GM21367 (cell line): Measurements from ENCODE around the gene NPNT.
A peak's percentile ranks its signal among the peaks of the same experiment; 100 is the strongest.

Experiments used
- ATAC-seq: cut with Tn5 transposase; IDR thresholded peaks from one replicate; pipeline ENCODE4 v1.9.1; 2021; ENCODE audit not compliant: unreplicated experiment

NPNT gene

DNA sequence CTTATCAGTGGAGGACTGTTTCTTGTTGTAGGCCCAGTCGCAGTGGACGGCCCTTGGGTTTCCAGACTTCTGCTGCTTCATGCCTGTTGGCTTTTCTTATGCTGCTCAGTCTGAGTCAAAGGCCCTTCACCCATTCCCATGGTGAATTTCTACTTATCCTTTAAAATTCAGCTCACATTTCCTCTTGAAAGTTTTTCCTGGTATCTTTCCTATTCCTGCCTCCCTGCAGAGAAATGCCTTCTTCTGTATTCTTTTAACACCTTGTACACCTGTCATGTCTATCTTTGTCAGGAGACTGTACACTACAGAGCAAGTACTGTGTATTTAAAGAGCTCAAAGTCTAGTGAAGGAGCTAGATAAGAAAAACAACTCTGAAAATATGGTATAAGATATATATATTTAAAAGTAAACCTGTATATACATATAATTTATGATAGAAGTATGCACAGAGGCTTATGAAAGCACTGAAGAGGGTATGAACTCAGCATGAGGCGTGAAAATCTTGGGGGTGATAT lies 22.0 kb downstream of the NPNT start:
- ATAC-seq: no peak

DNA sequence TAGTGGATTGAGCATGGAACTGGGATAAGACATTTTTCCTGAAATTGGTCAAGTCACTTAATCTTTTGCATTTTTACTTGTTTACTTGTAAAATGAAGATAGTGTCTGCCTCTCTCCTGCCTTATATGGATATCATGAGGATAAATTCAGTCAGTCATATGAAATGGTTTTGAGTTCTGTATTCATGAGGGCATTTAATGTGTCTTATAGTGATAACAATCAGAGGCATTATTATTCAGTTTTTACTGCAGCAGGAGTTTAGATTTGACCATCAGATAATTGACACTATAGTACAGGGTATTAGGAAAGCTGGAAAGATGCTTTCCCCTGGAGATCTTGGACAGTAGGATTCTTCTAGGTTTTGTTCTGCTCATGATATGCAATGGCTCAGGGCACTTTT lies 26.0 kb downstream of the NPNT start:
- no peak for ATAC-seq

DNA sequence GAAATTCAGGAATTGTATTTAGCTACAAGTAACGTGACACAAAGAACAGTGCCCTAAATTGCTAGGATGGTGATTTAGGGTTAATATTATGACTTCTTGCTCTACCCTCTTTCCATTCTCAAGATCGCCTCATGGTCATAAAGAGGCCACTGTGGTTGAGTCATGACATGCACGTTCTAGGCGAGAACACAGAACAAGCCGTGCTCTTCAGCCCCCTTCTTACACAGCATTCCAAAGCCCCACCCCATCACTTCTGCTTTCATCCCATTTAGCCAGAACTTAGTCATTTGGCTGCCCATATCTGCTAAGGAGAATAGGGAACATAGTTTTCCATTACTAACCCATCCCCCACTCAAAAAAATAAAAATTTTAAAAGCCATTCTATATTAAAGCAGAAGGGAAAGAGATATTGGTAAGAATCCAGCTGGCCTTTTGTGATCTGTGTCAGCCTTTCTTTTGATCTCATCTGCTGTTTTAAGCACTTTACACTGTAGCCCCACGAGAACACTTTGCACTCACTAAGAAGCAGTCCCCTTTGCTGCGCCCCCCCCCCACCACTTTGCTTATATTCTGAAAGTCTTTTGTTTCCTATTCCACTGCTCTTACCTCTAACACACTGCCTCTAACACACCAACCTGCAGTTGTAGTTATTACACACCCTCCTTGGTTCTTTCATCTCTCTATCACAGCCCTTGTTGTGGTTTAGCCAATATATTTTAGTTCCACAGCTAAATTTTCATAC lies 28.4 kb downstream of the NPNT start:
- ATAC-seq: no peak

DNA sequence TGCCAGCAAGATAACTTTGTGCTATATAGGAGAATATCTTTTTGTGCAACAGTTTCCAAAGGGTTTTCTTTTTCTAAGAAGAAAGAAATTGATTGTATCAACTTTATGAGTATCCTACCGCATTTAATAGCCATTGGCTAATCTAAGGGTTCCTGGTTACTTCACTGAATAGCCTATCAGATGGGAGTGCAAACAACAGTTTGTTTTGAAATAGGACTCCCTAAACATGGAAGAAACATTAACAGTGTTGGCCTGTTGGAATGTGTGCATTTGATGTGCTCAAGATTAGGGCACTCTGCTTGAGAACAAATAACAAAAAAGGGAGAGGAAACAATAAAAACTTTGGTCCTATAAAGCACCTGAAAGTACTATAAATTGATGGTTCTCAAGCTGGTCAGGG lies 29.1 kb downstream of the NPNT start:
- ATAC-seq: no peak

DNA sequence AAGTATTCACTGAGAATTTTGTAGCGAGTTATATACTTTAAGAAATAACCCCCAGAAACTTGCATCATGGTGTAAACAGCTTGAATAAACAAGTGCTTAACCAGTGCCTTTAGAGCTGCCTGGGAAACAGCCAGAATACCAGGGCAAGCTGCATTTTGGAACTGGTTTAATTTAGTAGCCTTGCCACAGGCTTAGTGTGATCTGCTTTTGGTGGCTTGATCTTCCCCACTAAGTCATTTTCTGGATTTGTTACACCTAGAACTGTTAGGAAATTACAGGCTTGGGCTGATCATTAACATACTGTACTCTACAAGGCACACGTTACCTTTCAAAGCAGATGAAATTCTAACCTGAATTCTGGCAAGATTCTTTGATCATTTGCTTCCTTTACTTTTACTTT lies 35.4 kb downstream of the NPNT start:
- ATAC-seq: no peak

DNA sequence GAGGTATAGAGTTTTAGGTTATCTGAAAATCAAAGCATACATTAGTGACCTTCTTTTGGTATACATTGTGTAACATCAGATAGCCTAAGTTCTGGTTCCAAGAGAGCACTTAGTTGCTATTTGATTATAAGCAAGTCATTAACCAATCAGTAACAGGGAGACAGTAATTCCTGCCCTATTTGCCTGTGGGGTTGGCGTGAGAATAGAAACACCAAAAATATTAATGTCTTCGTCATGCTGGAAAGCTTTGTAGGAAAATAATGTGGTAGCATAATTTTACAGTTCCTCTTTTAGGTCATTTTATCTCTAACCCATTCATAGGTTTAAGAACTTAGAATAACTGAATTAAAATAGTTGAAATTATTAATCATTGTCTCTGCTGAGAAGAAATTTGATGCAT lies 37.8 kb downstream of the NPNT start:
- ATAC-seq: peak; percentile 64

DNA sequence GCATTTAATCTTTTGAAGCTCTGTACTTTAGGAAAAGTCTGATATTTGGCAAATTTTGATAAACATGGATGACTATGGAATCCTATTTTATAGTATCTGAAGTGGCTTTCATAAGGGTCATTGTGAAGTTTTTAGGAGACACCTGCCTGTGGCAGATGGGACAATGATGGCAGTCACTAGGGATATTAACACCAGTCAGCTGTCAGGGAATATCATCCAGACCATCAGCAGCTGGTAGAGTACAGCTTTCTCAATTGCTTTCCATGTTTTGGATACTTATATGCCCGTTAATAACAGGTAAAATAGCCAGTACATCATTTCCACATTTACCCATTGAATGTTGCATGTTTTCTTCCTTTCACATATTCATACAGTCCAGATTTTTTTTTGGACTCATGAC lies 39.1 kb downstream of the NPNT start:
- ATAC-seq: no peak

DNA sequence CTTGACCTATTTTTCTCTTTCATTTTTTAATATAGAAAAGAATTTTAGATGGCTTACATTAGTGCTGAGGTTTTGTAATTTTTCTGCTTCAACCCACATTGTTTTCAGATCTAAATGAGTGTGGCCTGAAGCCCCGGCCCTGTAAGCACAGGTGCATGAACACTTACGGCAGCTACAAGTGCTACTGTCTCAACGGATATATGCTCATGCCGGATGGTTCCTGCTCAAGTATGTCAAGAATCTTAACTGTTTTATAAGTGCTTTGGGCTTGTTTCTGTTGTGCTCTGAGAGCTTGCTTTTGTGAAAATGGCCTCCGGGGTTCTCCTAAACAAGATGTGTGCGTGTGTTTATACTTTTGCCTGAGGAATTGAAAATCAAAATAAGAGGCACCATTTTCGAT lies 41.6 kb downstream of the NPNT start:
- no peak for ATAC-seq

DNA sequence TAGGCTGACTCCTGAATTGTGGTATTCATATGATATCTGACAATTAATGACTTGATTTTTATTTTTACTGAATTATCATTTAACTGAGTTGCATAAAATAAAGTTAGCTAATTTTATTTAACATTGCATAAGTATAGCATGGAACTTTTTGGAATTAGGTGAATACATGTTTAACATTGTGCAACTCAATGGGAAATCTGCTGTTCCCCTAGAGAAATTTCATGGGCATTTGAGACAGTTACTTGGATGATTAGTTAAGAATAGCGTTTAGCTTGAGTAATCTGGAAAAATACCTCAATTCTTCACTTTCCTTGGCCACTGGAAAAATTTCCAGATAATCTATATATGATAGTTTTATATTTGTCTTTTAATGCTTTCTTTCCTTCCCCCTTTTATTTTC lies 42.5 kb downstream of the NPNT start:
- ATAC-seq: no peak

DNA sequence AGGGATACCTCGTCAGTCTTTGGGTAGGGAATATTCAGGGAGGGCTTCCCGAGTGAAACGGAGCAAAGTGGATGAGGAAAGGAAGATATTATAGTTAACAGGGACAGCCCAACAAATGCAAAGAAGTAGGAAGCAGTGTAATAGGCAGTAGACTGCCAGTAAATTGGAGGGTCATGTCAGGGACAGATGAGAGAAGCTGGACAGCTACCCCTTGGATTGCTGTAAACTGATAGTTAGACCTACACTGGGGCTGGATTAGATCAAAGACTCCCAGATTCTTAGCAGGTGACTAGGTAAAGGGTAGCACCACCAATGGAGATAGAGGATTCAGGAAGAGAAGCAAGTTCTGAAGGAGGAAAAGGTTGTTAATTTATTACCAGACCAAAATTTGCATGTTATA lies 48.0 kb downstream of the NPNT start:
- ATAC-seq: no peak

DNA sequence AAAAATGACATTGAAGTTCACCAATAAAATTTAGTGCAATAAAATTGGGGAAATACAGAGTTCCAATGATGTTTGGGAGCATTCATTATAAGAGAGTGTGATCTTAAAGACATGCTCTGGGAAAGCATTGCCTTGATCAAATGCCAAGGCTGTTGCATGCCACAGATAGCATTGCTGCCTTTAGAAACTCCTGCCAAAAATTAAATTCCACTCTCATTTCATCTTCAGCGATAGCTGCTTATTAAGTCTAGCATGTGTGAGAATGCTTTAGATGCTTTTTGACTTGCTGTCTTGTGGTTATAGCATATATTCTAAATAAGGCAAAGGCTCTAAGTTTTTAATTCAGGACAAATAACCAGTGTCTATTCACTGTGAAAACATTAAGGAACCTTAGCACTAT lies 49.3 kb downstream of the NPNT start:
- ATAC-seq: no peak

DNA sequence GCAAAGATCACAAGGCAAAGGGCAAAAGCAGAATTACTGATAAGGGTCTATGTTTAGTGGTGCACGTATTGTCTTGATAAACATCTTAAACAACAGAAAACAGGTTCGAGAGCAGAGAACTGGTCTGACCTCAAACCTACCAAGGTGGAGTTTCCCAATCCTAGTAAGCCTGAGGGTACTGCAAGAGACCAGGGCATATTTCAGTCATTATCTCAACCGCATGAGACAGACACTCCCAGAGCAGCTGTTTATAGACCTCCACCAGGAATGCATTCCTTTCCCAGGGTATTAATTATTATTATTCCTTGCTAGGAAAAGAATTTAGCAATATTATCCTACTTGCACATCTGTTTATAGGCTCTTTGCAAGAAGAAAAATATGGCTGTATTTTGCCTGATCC lies 51.5 kb downstream of the NPNT start:
- no peak for ATAC-seq

DNA sequence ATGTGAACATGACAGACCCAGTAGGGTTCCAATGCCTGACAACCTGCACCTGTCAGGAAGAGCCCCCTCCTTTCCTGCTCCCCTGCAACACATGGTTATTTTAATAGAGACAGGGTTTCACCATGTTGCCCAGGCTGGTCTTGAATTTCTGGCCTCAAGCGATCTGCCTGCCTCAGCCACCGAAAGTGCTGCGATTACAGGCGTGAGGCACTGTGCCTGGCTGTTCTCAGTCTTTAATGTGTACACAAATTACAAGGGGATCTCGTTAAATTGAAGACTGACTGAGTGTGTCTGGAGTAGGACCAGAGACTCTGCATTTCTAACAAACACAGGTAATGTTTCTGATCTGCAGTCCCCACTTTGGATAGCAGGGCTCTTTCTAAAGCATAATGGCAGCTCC lies 55.4 kb downstream of the NPNT start:
- ATAC-seq: no peak

DNA sequence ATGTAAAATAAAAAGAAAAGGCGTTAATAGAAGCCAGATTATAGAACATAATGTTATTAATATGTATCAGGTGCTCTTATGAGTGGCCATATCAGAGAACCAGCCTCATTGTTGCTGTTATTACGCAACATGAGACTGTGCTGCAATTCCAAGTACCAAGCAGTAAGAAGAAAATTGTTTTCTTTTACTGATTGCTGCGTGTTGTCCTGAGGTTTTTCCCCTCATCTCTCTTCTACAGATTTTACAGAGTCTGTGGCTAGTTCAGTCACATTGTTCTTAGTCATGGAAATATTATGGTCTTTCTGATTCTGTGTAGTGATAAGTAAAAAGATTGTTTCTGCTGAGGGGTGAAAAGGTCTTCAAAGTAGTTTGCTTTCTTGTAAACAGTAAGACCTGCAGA lies 55.9 kb downstream of the NPNT start:
- ATAC-seq: no peak

DNA sequence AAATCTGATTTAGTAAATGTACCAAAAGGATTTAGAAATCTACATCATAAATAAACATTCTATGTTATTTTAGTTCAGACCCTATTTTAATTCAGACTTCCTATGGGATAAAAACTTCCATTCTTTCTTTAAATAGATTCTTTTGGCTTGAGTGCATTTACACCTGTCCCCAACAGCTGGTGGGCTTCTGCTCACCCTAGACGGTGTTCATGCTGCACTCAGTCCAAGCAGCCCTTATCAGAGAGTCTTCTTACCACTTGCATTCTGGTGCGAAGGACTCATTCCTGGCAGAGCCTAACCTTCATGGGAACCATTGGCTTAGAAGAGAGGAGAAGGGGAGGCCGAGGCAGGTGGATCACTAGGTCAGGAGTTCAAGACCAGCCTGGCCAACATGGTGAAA lies 57.3 kb downstream of the NPNT start:
- ATAC-seq: no peak

DNA sequence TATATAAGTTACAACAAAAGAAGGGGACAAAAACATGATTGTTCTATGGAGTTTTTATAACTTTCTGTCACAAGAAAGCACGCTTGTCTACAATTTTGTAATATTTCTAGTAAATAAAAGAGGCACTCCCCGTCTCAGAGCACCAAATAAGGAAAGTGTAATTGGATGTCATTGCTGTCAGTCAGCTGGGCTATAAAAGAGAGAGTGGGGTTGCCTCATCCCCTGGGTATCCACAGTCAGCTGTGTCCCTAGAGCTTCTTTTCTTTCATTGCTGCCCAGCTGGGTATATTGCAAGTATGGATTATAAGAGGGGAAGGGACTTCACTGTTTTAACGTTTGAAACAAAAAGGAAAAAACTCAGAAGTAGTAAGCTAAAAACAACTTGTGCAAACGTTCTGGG lies 61.3 kb downstream of the NPNT start:
- ATAC-seq: no peak

DNA sequence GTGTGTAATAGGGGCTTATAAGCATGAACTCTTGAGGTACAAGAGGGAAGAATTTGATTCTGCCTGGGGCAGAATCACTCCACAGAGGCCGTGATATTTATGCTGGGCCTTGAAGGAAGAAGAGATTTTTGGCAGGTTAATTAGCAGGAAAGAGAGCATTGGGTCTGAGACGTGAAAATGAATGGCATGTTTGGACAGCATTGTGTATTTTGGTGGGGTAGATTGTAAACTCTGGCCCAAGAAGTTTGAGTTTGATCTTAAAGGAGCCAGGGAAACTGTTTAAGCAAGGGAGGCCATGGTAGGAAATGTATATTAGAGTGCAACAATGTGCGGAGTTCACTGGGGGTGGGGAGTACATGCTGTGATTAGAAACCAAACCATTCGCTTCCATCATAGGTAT lies 62.4 kb downstream of the NPNT start:
- ATAC-seq: no peak

DNA sequence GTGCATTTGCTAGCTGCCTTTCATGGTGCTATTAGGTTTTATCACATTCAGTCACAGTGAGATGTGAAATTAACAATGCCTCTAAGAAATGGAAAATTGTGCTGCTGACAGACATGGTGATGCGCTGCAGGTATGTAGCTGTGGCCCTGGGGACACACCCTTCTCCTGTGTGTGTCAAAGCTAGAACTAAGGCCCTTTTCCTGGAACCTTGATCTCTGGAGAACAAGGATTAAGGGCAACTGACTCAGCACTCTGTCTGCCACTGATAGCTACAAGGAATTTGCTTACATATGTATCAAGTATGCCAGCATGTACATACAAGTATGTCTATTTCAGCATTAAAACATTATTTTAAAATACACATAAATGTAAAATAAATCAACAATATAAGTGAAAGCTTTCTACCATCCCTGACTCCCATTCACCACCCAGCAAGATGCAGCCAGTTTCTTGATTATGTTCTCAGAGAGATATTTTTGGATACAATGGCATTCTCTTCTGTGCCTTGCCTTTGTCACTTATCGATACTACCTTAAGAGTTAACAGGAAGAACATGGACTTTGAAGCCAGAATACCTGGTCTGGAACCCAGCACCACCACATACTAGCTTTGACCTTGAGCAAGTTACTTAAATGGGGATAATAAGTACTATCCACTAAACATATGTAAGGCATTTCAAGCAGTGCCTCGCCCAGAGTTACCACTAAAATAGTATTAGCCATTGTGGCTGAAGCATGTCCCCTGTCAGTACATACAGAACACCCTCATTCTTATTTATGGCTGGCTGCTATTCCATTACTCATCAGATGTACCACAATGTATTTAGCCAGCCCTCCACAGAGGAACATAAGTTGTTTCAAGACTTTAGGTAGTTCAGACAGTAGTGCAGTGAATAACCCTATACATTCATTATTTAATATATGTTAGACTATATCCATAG lies 68.5 kb downstream of the NPNT start:
- ATAC-seq: no peak

DNA sequence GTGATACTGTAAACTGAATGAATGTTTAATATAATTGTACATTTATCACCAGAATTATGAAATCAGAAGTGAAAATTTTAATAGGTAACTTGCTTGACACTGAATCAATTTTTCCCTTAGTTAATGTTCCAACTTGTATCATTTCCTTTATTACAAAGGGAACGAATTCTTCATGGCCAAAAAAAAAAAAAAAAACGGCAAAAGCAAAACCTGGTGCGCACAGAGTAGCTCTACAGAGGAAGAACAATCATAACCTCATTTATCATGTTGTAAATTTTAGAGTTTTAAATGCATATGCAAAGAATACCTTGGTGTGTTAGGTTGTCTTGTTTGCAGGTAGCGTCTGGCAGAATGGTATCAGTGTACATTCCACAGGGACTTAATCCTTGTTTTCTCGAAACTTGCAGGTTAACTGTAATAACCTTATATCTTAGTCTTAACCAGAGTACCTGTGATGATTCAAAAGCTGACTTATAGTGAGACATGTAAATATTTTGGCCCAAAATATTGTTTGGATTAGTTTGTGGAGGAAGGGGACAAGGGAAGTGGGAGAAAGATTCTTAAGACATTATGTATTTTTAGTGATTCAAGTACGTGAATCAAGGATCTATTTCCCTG lies 70.0 kb downstream of the NPNT start:
- ATAC-seq: no peak

DNA sequence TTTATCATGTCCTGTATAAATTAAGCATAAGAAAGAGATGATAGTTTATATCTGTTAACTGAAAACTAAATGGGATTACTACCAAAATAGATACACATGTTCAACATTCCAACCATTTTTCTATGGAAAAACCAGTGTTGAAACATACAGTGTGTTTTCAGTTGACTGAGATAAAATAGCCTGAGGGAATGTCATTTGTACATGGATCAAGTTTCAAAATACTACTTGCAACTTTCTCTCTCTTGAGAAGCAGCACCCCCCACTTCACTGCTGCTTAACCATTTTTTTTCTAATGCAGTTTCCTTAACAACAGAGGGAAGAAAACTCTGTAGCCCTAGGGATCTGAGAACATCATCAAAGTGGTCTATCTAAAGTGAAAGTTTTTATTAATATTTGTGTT lies 70.8 kb downstream of the NPNT start:
- ATAC-seq: no peak

DNA sequence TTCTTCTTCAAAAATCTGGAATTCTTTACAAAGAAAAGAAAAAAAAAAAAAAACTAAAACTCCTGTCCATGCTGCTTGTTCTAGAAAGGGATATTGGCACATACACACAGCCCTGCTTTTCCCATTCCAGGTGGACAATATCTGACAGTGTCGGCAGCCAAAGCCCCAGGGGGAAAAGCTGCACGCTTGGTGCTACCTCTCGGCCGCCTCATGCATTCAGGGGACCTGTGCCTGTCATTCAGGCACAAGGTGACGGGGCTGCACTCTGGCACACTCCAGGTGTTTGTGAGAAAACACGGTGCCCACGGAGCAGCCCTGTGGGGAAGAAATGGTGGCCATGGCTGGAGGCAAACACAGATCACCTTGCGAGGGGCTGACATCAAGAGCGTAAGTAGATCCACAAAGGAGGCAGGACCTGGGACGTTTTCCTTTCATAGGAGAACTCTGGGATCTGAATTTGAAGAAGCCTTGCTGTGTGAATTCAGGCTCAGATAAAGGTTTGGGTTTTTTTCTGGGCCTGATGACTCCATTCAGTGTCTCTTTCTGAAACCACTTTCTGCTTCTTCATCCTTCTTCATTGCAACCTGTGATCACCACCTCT lies 71.9 kb downstream of the NPNT start:
- ATAC-seq: no peak
